GM18951 (cell line): ENCODE results near the gene CYB5R3.

Experiments
- POLR2A ChIP-seq: IDR thresholded peaks from 4 replicates; pipeline ENCODE4 v1.6.1; 2011; ENCODE audit warnings: mild to moderate bottlenecking; ENCODE audit not compliant: insufficient read length, insufficient read depth; ENCODE audit errors: extremely low read depth
- in situ Hi-C: fragments of 300-500 bp; cut with MboI; formaldehyde crosslinking; loops from one replicate; pipeline ENCODE4 v1.12.0; 2022; ENCODE audit warnings: low sequenced_read_pairs, mixed read lengths, inconsistent platforms; ENCODE audit not compliant: unreplicated experiment

CYB5R3 gene

GRCh38 chr22:42649246-42650099 lies at the start of gene CYB5R3:
Gene CYB5R3, minus strand, starts transcription at chr22:42649392. Its CDS starts 77 bp downstream, at chr22:42649315.
- peak; percentile 70 for TF ChIP-seq POLR2A
- in situ Hi-C loops = loop anchor here (25.0 kb wide), 1 partner anchor 388 kb away; no protein-coding TSS in a partner anchor

GRCh38 chr22:42697542-42698013 lies 48.4 kb upstream of the CYB5R3 start:
- no peak for TF ChIP-seq POLR2A
- in situ Hi-C loops = no loop called here

- TF ChIP-seq POLR2A = no peak
- in situ Hi-C loops = no loop called here
Observed at GRCh38 chr22:42696331-42696967, 47.3 kb upstream of the CYB5R3 start.

- no peak for TF ChIP-seq POLR2A
- in situ Hi-C loops = no loop called here
Observed at GRCh38 chr22:42695294-42695693, 46.1 kb upstream of the CYB5R3 start.

- in situ Hi-C loops = no loop called here
- TF ChIP-seq POLR2A = no peak
Observed at GRCh38 chr22:42693763-42694683, 44.8 kb upstream of the CYB5R3 start.

GRCh38 chr22:42693055-42693762 lies 44.0 kb upstream of the CYB5R3 start:
- no peak for TF ChIP-seq POLR2A
- in situ Hi-C loops = no loop called here

- TF ChIP-seq POLR2A = no peak
- in situ Hi-C loops = no loop called here
Observed at GRCh38 chr22:42692239-42693054, 43.3 kb upstream of the CYB5R3 start.

- TF ChIP-seq POLR2A = no peak
- in situ Hi-C loops = no loop called here
Observed at GRCh38 chr22:42691440-42691839, 42.2 kb upstream of the CYB5R3 start.

- TF ChIP-seq POLR2A = no peak
- in situ Hi-C loops = no loop called here
Observed at GRCh38 chr22:42688241-42689211, 39.3 kb upstream of the CYB5R3 start.

GRCh38 chr22:42686756-42687491 lies 37.7 kb upstream of the CYB5R3 start:
- TF ChIP-seq POLR2A = no peak
- in situ Hi-C loops = no loop called here
